Neutrophil (primary cell): ENCODE measurements around the gene TUFT1.

ENCODE experiments used
- H3K27ac ChIP-seq: fragments of 200-600 bp; sonication (generic); 2 replicates; pipeline ENCODE4 v1.5.1; 2016; ENCODE audit warnings: mild to moderate bottlenecking, moderate library complexity
- H3K27me3 ChIP-seq: fragments of 200-600 bp; sonication (generic); 2 replicates; pipeline ENCODE4 v1.6.0; 2016; ENCODE audit warnings: mild to moderate bottlenecking
- H3K36me3 ChIP-seq: fragments of 200-600 bp; sonication (generic); 2 replicates; pipeline ENCODE4 v1.5.1; 2017
- H3K4me1 ChIP-seq, 2 experiments: fragments of 200-600 bp in 1 of 2; sonication (generic) in 1 of 2; 1 replicate in 1 of 2; 2 replicates in 1 of 2; pipeline versions ENCODE4 v1.5.1 to v1.6.1; 2013 to 2016; ENCODE audit warnings: low read depth in 1 of 2, low read length in 1 of 2, mild to moderate bottlenecking in 1 of 2, moderate library complexity in 1 of 2; ENCODE audit not compliant: control insufficient read depth in 1 of 2, insufficient read depth in 1 of 2
- H3K4me3 ChIP-seq, 2 experiments: fragments of 200-600 bp in 1 of 2; sonication (generic) in 1 of 2; 1 replicate in 1 of 2; 2 replicates in 1 of 2; pipeline ENCODE4 v1.5.1; 2013 to 2016; ENCODE audit warnings: low read depth in 1 of 2, low read length in 1 of 2, mild to moderate bottlenecking in 1 of 2, moderate library complexity in 1 of 2
- H3K9me3 ChIP-seq: fragments of 200-600 bp; sonication (generic); 2 replicates; pipeline ENCODE4 v1.5.1; 2016
- TF ChIP-seq, protein P1 (sequence below): fragments of 200-600 bp; sonication (generic); IDR thresholded peaks from 2 replicates; pipeline ENCODE4 v1.5.1; 2016; ENCODE audit warnings: antibody characterized with exemption

The TUFT1 gene

DNA sequence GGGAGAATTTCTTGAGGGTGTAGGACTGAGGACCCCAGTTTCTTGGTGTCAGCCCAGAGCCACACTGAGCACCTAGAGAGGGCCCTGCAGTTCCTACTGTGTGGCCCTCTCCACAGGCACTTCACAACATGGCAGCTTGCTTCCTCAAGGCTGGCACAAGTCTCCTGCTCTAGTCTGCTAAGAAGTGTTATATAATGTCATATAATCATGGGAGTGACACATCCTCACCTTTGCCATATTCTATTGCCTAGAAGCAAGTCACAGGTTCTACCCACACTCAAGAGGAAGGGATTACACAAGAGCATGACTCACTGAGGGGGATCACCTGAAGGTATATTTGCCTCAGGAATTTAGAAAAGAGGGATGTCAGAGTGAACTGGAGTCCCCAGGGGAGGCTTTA is 66.3 kb downstream of the TUFT1 start:
- Histone ChIP-seq H3K27me3 (no peaks in the 10 kb centered on the region), H3K4me1 (peaks cover 31 to 35% of the 10 kb centered on the region in 2 experiments), H3K27ac (peak overlapping the region; percentile 78), H3K4me3 (peak overlapping the region in 1 of 2 experiments; percentile 10), H3K36me3 (no peaks in the 10 kb centered on the region), H3K9me3 (no peaks in the 10 kb centered on the region)
- TF ChIP-seq, protein P1, sequence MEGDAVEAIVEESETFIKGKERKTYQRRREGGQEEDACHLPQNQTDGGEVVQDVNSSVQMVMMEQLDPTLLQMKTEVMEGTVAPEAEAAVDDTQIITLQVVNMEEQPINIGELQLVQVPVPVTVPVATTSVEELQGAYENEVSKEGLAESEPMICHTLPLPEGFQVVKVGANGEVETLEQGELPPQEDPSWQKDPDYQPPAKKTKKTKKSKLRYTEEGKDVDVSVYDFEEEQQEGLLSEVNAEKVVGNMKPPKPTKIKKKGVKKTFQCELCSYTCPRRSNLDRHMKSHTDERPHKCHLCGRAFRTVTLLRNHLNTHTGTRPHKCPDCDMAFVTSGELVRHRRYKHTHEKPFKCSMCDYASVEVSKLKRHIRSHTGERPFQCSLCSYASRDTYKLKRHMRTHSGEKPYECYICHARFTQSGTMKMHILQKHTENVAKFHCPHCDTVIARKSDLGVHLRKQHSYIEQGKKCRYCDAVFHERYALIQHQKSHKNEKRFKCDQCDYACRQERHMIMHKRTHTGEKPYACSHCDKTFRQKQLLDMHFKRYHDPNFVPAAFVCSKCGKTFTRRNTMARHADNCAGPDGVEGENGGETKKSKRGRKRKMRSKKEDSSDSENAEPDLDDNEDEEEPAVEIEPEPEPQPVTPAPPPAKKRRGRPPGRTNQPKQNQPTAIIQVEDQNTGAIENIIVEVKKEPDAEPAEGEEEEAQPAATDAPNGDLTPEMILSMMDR, result no peak

DNA sequence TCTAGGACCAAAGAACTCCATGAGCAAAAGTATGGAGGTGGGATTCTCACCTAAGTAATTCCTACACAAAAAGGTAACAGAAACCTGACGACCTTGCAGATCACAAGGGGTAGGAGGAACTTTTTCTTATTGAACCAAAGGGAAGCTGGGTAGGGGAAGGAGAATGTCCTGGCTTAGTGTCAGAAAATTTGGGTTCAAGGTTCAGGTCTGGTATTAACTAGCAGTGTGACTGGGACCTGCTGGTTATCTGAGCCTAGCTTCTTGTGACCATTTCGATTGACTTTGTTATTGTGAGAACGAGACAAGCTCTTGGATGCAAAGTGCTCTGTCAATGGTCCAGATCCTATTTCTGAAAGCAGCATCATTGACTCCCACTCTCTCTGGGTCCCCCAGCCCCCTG is 66.7 kb downstream of the TUFT1 start:
- H3K36me3 ChIP-seq, result no peaks in the 10 kb centered on the region

DNA sequence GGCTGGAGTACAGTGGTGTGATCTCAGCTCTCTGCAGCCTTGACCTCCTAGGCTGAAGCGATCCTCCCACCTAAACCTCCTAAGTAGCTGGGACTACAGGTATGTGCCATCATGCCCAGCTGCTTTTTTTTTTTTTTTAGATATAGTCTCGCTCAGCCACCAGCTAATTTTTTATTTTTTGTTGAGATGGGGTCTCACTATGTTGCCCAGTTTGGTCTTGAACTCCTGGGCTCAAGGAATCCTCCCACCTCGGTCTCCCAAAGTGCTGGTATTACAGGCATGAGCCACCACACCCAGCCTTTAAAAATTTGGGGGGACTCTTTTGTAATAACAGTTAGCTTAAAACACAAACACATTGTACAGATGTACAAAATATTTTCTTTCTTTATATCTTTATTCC is 70.0 kb downstream of the TUFT1 start:
- Histone ChIP-seq H3K27ac (peak overlapping the region; percentile 97), H3K4me3 (no peak overlapping the region), H3K9me3 (no peaks in the 10 kb centered on the region), H3K4me1 (peaks cover 57% of the 10 kb centered on the region in 2 experiments), H3K27me3 (no peaks in the 10 kb centered on the region), H3K36me3 (no peaks in the 10 kb centered on the region)
- TF ChIP-seq, protein P1, result no peak

More for the DNA sequence above, 66.7 kb downstream of the TUFT1 start:
- Histone ChIP-seq H3K4me1 (peaks cover 32 to 35% of the 10 kb centered on the region in 2 experiments), H3K27ac (peak overlapping the region; percentile 78), H3K27me3 (no peaks in the 10 kb centered on the region), H3K4me3 (peak overlapping the region in 1 of 2 experiments; percentile 10), H3K9me3 (no peaks in the 10 kb centered on the region)
- TF ChIP-seq, protein P1, result no peak

DNA sequence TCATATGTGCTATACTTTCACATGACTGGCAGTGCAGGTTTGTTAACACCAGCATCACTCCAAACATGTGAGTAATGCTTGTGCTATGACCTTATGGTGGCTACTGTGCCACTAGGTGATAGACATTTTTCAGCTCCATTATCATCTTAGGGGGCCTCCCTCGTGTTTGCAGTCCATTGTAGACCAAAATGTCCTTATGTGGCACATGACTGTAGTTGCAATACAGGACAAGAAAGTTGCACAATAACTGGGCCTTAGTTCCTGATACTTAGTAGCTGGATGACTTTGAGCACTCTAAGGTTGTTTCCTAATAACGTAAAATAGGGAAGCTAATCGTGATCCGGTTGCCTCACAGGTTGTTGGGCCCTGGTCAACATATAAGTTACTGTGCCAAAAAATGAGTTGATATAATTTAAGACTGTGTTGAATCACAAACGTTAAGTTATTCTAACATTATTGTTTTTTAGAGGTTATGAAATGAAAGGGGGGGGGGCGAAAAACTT is 71.2 kb downstream of the TUFT1 start:
- H3K4me1 ChIP-seq, result peaks cover 60 to 65% of the 10 kb centered on the region in 2 experiments
- TF ChIP-seq, protein P1, result no peak
- H3K9me3 ChIP-seq, result no peaks in the 10 kb centered on the region
- H3K36me3 ChIP-seq, result no peaks in the 10 kb centered on the region
- H3K27me3 ChIP-seq, result no peaks in the 10 kb centered on the region
- peak overlapping the region; percentile 97 for H3K27ac ChIP-seq
- H3K4me3 ChIP-seq, result peak overlapping the region; percentile 72 to 94

DNA sequence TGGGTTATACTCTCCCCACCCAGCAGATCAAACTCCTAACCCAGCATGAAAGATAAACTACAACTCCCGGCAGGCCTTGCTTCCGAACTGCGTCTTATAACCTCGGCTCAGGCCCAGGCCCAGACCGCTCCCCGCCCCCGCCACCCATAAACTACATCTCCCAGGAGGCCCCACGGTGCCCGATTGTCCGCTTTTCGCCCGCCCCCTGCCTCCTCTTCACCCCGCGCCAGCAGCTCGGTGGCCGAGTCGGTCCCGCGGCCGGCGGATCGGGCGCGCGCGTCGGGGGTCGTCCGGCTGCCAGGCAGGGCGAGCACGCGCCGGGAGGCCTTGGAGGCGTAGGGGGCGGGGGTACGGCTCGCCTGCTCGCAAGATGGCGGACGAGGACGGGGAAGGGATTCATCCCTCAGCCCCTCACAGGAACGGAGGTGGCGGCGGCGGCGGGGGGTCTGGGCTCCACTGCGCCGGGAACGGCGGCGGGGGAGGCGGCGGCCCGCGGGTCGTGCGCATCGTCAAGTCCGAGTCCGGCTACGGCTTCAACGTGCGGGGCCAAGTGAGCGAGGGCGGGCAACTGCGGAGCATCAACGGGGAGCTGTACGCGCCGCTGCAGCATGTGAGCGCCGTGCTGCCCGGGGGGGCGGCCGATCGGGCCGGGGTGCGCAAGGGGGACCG is 71.9 kb downstream of the TUFT1 start, which contains the start of gene SNX27:
TSS of gene SNX27 (plus strand) at position 219 of the 669 bp plus-strand sequence. CDS start at position 371, 152 bp downstream.
- Histone ChIP-seq H3K9me3 (no peaks in the 10 kb centered on the region), H3K27me3 (no peaks in the 10 kb centered on the region), H3K4me3 (peak within 1 kb of the TSS; percentile 72 to 94), H3K27ac (peak within 1 kb of the TSS; percentile 97), H3K36me3 (no peaks in the 10 kb centered on the region), H3K4me1 (peaks cover 60 to 63% of the 10 kb centered on the region in 2 experiments)
- TF ChIP-seq, protein P1, result no peak
